ENCODE data around the gene KPNA2.
"Not testable (repeated sequence)": the region's sequence is repeated elsewhere in the genome, so short reads cannot be mapped to it uniquely, and the experiment has no call there.

DNA sequence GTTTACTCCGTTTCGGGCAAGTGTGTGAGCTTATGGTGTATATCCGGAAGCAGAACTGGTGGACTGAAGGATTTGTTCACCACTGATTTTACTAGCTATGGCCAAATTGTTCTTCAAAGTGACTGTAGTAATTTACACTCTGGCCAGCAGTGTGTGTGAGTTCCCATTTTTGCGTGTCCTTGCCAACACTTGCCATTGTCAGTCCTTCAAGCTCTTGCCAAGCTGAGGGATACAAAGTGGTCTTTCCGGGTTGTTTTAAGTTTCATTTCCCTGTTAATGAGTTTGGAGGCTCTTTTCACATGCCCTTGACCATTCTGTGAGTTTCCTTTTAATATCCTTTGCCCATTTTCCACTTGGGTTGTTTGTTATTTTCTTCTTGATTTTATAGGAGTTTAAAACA lies 42.0 kb downstream of the KPNA2 start:
- TF ChIP-seq POLR2A (IDR thresholded peaks at IDR 0.05; ENCODE audit: low read depth, low read length); POLR2AphosphoS5 (IDR thresholded peaks at IDR 0.05; ENCODE audit: low read depth, low read length); TAF1 (IDR thresholded peaks at IDR 0.05; ENCODE audit: borderline replicate concordance, low read depth, low read length): not testable (repeated sequence)
